K562 (cell line): Measurements from ENCODE around the gene RAB3GAP1. TPM values are rescaled to one million over a fixed set of nuclear protein-coding genes. Genes with fewer than 3 reads are reported as not detected.

Experiments
- ATAC-seq: fragments of 200-7000 bp; cut with Tn5 transposase; 3 replicates; pipeline ENCODE4 v1.9.1; 2020; ENCODE audit warnings: moderate library complexity
- BruUV-seq: library from RNA; stranded (reverse); fragments of 400-500 nt; replicated peaks from 2 replicates; lab custom pipeline; 2021; lab: Mats Ljungman, UMichigan
- CTCF ChIA-PET: fragments of 300-600 bp; formaldehyde crosslinking; extraction: SDS; loops from one replicate; lab custom pipeline; 2021; ENCODE audit warnings: low intra/inter-chr PET ratio; lab: Yijun Ruan, JAX
- POLR2A ChIA-PET: fragments of 300-600, 350-650 bp; sonication (Branson Sonifier 250); formaldehyde crosslinking; extraction: SDS; loops from one replicate; lab custom pipeline; 2021; ENCODE audit warnings: antibody characterized with exemption, inconsistent platforms; lab: Yijun Ruan, JAX
- DNase-seq, 4 experiments: peaks; one replicate each; pipeline versions ENCODE4 v3.0.0 to v3.0.0-alpha.2; 2011 to 2018; ENCODE audit warnings: low spot score in 3 of 4, mixed read lengths in 3 of 4; ENCODE audit errors: extremely low read depth in 1 of 4
- FAIRE-seq: peaks from 2 replicates; lab custom pipeline; 2011; peaks lifted over from hg19 to GRCh38; lab: Jason Lieb, UNC
- H2AFZ ChIP-seq: 2 replicates; pipeline ENCODE4 v1.6.0; 2011; ENCODE audit warnings: low read depth, low read length, control low read depth, inconsistent platforms
- H3K27ac ChIP-seq: fragments of 200-600 bp; 3 replicates; pipeline ENCODE4 v1.8.0; 2011; ENCODE audit warnings: low read depth, mild to moderate bottlenecking, control low read depth, inconsistent platforms, low read length, moderate library complexity, mixed read lengths; ENCODE audit errors: extremely low read depth
- H3K27me3 ChIP-seq, 2 experiments: fragments of 300-600 bp in 1 of 2; 2 replicates in 1 of 2; 3 replicates in 1 of 2; pipeline versions ENCODE4 v1.6.0 to v1.8.0; 2011; ENCODE audit warnings: inconsistent platforms in 2 of 2, low read length in 2 of 2, mild to moderate bottlenecking in 1 of 2, mixed read lengths in 1 of 2, moderate library complexity in 1 of 2; ENCODE audit not compliant: control insufficient read depth in 2 of 2, insufficient read depth in 2 of 2
- H3K36me3 ChIP-seq: fragments of 300-600 bp; 3 replicates; pipeline ENCODE4 v1.8.0; 2011; ENCODE audit warnings: mild to moderate bottlenecking, low read length, inconsistent platforms; ENCODE audit not compliant: control insufficient read depth, insufficient read depth
- H3K4me1 ChIP-seq, 2 experiments: fragments of 200-600 bp in 1 of 2; replicated peaks in 1 of 2; 2 replicates in 1 of 2; 3 replicates in 1 of 2; pipeline versions ENCODE4 v1.5.1 to v1.8.0; 2011; ENCODE audit warnings: inconsistent platforms in 2 of 2, low read length in 2 of 2, mild to moderate bottlenecking in 1 of 2, mixed read lengths in 1 of 2, moderate library complexity in 1 of 2; ENCODE audit not compliant: control insufficient read depth in 2 of 2, insufficient read depth in 2 of 2
- H3K4me2 ChIP-seq: 2 replicates; pipeline ENCODE4 v1.6.1; 2011; ENCODE audit warnings: low read length, control low read depth, inconsistent platforms, mixed read lengths; ENCODE audit not compliant: insufficient read depth
- H3K4me3 ChIP-seq: fragments of 200-600 bp; sonication (generic), shearing (Covaris generic); 2 replicates; pipeline ENCODE4 v1.5.1; 2016; ENCODE audit warnings: control low read depth, inconsistent platforms
- H3K79me2 ChIP-seq: fragments of 200-600 bp; 3 replicates; pipeline ENCODE4 v1.8.0; 2011; ENCODE audit warnings: low read length, inconsistent platforms; ENCODE audit not compliant: control insufficient read depth, insufficient read depth
- H3K9ac ChIP-seq, 2 experiments: 2 replicates each; pipeline versions ENCODE4 v1.6.0 to v1.6.1; 2011; ENCODE audit warnings: low read depth in 2 of 2, low read length in 2 of 2, control low read depth in 1 of 2, inconsistent platforms in 1 of 2, mild to moderate bottlenecking in 1 of 2, mixed read lengths in 1 of 2; ENCODE audit not compliant: insufficient read depth in 1 of 2
- H3K9me1 ChIP-seq: one replicate; pipeline ENCODE4 v1.6.0; 2011; ENCODE audit warnings: inconsistent platforms, mild to moderate bottlenecking, low read length, moderate library complexity; ENCODE audit not compliant: control insufficient read depth, insufficient read depth
- H3K9me3 ChIP-seq: replicated peaks from 2 replicates; pipeline ENCODE4 v1.5.1; 2011; ENCODE audit warnings: low read depth, low read length, inconsistent platforms; ENCODE audit not compliant: control insufficient read depth, insufficient read depth
- H4K20me1 ChIP-seq: replicated peaks from 2 replicates; pipeline ENCODE4 v1.6.1; 2011; ENCODE audit warnings: low read length, inconsistent platforms, mixed read lengths; ENCODE audit not compliant: control insufficient read depth, insufficient read depth
- ASH1L ChIP-seq: fragments of 450-650 bp; IDR thresholded peaks from 2 replicates; pipeline ENCODE4 v1.6.1; 2018; ENCODE audit warnings: borderline replicate concordance, mild to moderate bottlenecking, low read depth; ENCODE audit not compliant: partially characterized antibody
- CTBP1 ChIP-seq: fragments of 450-650 bp; IDR thresholded peaks from 2 replicates; pipeline ENCODE4 v1.6.1; 2016; ENCODE audit warnings: borderline replicate concordance
- DIDO1 ChIP-seq: fragments of 450-650 bp; IDR thresholded peaks from 2 replicates; pipeline ENCODE4 v1.6.1; 2016; ENCODE audit warnings: low read depth, missing biosample characterization, missing genetic modification characterization
- FOXK2 ChIP-seq, 2 experiments: fragments of 450-650 bp; IDR thresholded peaks in 1 of 2; conservative IDR thresholded peaks in 1 of 2; 2 replicates each; pipeline ENCODE4 v1.6.1; 2016; ENCODE audit warnings: low read depth in 2 of 2, mild to moderate bottlenecking in 1 of 2
- HNRNPK ChIP-seq: fragments of 200-400 bp; formaldehyde crosslinking; IDR thresholded peaks from one replicate; pipeline ENCODE4 v1.6.1; 2018; ENCODE audit warnings: mild to moderate bottlenecking, low read depth, low read length; ENCODE audit not compliant: poor library complexity, severe bottlenecking
- LARP7 ChIP-seq: fragments of 450-650 bp; IDR thresholded peaks from 2 replicates; pipeline ENCODE4 v1.6.1; 2016
- PCBP2 ChIP-seq: fragments of 200-400 bp; formaldehyde crosslinking; IDR thresholded peaks from 2 replicates; pipeline ENCODE4 v1.6.1; 2018; ENCODE audit warnings: low read length, low read depth, mild to moderate bottlenecking, moderate library complexity; ENCODE audit not compliant: poor library complexity, severe bottlenecking
- RB1 ChIP-seq: fragments of 450-650 bp; IDR thresholded peaks from 2 replicates; pipeline ENCODE4 v1.6.1; 2017; ENCODE audit warnings: low read depth, mild to moderate bottlenecking
- RHOXF2B ChIP-seq: fragments of 250-450 bp; sonication (Bioruptor Pico); conservative IDR thresholded peaks from 2 replicates; pipeline ENCODE4 v1.5.1; 2021
- SMAD4 ChIP-seq: fragments of 250-450 bp; sonication (Bioruptor Pico); conservative IDR thresholded peaks from 2 replicates; pipeline ENCODE4 v1.8.0; 2021; ENCODE audit warnings: inconsistent platforms, mild to moderate bottlenecking, moderate library complexity
- SOX6 ChIP-seq: fragments of 450-650 bp; IDR thresholded peaks from 2 replicates; pipeline ENCODE4 v1.6.1; 2014; ENCODE audit warnings: mild to moderate bottlenecking
- SUPT5H ChIP-seq: fragments of 450-650 bp; IDR thresholded peaks from 2 replicates; pipeline ENCODE4 v1.6.1; 2016
- ZC3H8 ChIP-seq: fragments of 450-650 bp; IDR thresholded peaks from 2 replicates; pipeline ENCODE4 v1.6.1; 2017
- ZNF282 ChIP-seq: sonication (generic); formaldehyde crosslinking; IDR thresholded peaks from 2 replicates; pipeline ENCODE4 v1.8.1; 2023; ENCODE audit warnings: missing genetic modification reagents
- ZNF75A ChIP-seq: fragments of 450-650 bp; formaldehyde crosslinking; IDR thresholded peaks from 2 replicates; pipeline ENCODE4 v1.4.0; 2020; ENCODE audit warnings: mild to moderate bottlenecking
- ZSCAN32 ChIP-seq: fragments of 450-650 bp; formaldehyde crosslinking; IDR thresholded peaks from 2 replicates; pipeline ENCODE4 v1.4.0; 2020; ENCODE audit warnings: mild to moderate bottlenecking, moderate library complexity
- WGBS: fragments of 100-300 bp; shearing (Covaris generic); methylation state at CpG from one replicate; pipeline ENCODE4 v1.1.6; 2016; ENCODE audit warnings: low coverage, mixed read lengths; ENCODE audit not compliant: insufficient coverage; ENCODE audit errors: missing lambda C conversion rate; 5-methylcytosine and 5-hydroxymethylcytosine counted together
- in situ Hi-C: fragments of 300-500 bp; cut with MboI; formaldehyde crosslinking; loops from 4 replicates; pipeline ENCODE4 v1.15.0; 2018; ENCODE audit warnings: inconsistent platforms, mixed read lengths
- intact Hi-C: fragments of 100-400 bp; cut with micrococcal nuclease; formaldehyde crosslinking; loops from 2 replicates; pipeline ENCODE4 v1.14.2; 2022
- polyA plus RNA-seq, 8 experiments: library from polyadenylated mRNA; depleted of rRNA in 4 of 8; stranded (reverse) in 5 of 8; unstranded in 3 of 8; fragments of >200 nt; fragmentation: Nextera tagmentation in 2 of 8; fragmentation: Illumina TruSeq in 1 of 8; extraction: Ambion mirVana in 2 of 8; extraction: Trizol in 1 of 8; gene quantifications; 2 replicates each; pipeline versions ENCODE4 v1.2.1 to v1.2.3, GENCODE V29; 2011 to 2014; ENCODE audit warnings: inconsistent platforms in 1 of 8, missing spikeins in 1 of 8
- total RNA-seq, 7 experiments: library from RNA; depleted of rRNA in 6 of 7; stranded (reverse); fragments of >200 nt in 6 of 7; fragmentation: Illumina TruSeq in 2 of 7; extraction: Trizol in 2 of 7; gene quantifications; 2 replicates each; pipeline versions ENCODE4 v1.2.1 to v1.2.3, GENCODE V29; 2011 to 2021; ENCODE audit warnings: low replicate concordance in 1 of 7
- TF ChIP-seq, protein P1 (sequence below): sonication (generic); formaldehyde crosslinking; IDR thresholded peaks from 2 replicates; pipeline ENCODE4 v1.8.1; 2023; ENCODE audit warnings: mild to moderate bottlenecking, missing genetic modification reagents

The RAB3GAP1 gene
- total and polyA plus RNA-seq, 9 of the 15 experiments (the other 6 are each of a cell fraction or from before 2014, with no cell fraction given), result 15.5 to 48.6 (median 33.0) TPM

DNA sequence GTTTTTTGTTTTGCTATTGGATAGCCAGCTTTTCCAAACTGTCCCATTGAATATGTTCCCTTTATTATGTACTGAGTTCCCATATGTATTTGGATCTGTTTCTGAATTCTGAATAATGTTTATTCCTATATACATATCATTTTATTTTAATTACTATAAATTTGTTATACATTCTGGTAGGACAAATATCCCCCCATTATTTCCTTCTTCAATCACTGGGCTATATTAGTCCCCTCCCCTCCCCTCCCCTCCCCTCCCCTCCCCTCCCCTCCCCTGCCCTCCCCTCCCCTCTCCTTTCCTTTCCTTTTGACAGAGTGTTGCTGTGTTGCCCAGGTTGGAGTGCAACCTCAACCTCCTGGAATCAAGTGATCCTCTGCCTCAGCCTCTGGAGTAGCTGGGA is 26.3 kb downstream of the RAB3GAP1 start:
- DNase-seq (no peak), FAIRE-seq (no peak), ATAC-seq (no peak)
- H3K4me3 ChIP-seq, result no peak overlapping the region
- H3K9me3 ChIP-seq, result no peaks in the 10 kb centered on the region; the same call in 1 of the 2 replicates
- H3K27ac ChIP-seq, result no peak overlapping the region
- peaks cover 25% of the 10 kb centered on the region; the same call in 2 of the 3 replicates for H3K79me2 ChIP-seq
- no peak for TF ChIP-seq ASH1L
- TF ChIP-seq HNRNPK, result peak; percentile 68
- TF ChIP-seq PCBP2, result peak; percentile 36
- POLR2A ChIA-PET, result no interaction called here
- intact Hi-C loops, result no loop called here
- peaks cover 7% of the 10 kb centered on the region; the same call in 1 of the 3 replicates for H3K36me3 ChIP-seq
- no peaks in the 10 kb centered on the region for H4K20me1 ChIP-seq
- BruUV-seq, result no TSS peak
- in situ Hi-C loops, result no loop called here
- no peak overlapping the region for H3K4me2 ChIP-seq
- H3K4me1 ChIP-seq, result no peaks in the 10 kb centered on the region
- H3K9me1 ChIP-seq, result no peaks in the 10 kb centered on the region
- no peaks in the 10 kb centered on the region for H3K27me3 ChIP-seq
- no peak overlapping the region for H3K9ac ChIP-seq
- CTCF ChIA-PET, result no interaction called here
- H2AFZ ChIP-seq, result no peak overlapping the region

DNA sequence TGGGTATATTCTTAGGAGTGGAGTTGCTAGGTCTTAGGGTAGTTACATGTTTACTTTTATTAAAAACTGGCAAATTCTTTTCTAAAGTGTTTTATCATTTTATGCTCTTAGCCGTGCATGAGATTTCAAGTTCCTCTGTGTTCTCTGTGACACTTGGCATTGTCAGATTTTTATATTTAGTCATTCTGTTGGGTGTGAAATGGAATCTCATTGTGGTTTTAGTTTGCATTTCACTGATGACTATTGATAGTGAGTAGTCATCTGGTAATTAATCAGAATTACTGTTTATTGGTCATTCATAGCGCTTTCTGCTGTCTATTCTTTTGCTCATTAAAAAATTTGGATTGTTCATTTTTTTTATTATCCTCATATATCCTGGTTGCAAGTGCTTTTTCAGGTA is 34.1 kb downstream of the RAB3GAP1 start:
- in situ Hi-C loops, result no loop called here
- POLR2A ChIA-PET, result interaction anchor here (0.6 kb wide), 1 partner anchor 68 kb away, joined by 3 read pairs; no protein-coding TSS in a partner anchor
- Histone ChIP-seq H3K27ac (no peak overlapping the region), H3K4me1 (no peaks in the 10 kb centered on the region)
- TF ChIP-seq SOX6 (no peak), CTBP1 (no peak), ZSCAN32 (CRISPR knock-in tag) (no peak), FOXK2 (conservative IDR thresholded peaks at IDR 0.05 in 1 of 2, IDR thresholded peaks at IDR 0.05 in 1 of 2; ENCODE audit: low read depth in 2 of 2) (no peak), ZC3H8 (no peak), ZNF282 (CRISPR knock-in tag) (no peak), RHOXF2B (CRISPR knock-in tag) (no peak), DIDO1 (no peak), LARP7 (no peak), RB1 (no peak), ZNF75A (CRISPR knock-in tag) (no peak), SMAD4 (no peak), SUPT5H (no peak)
- TF ChIP-seq, protein P1, sequence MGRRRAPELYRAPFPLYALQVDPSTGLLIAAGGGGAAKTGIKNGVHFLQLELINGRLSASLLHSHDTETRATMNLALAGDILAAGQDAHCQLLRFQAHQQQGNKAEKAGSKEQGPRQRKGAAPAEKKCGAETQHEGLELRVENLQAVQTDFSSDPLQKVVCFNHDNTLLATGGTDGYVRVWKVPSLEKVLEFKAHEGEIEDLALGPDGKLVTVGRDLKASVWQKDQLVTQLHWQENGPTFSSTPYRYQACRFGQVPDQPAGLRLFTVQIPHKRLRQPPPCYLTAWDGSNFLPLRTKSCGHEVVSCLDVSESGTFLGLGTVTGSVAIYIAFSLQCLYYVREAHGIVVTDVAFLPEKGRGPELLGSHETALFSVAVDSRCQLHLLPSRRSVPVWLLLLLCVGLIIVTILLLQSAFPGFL (CRISPR knock-in tag), result no peak
- TF ChIP-seq, all 486 proteins: peak for 0
- Histone ChIP-seq H3K4me3 (no peak overlapping the region), H3K79me2 (peaks cover 48% of the 10 kb centered on the region), H3K27me3 (no peaks in the 10 kb centered on the region), H3K4me2 (no peak overlapping the region), H3K9me1 (no peaks in the 10 kb centered on the region), H2AFZ (no peak overlapping the region), H3K9me3 (no peaks in the 10 kb centered on the region), H4K20me1 (no peaks in the 10 kb centered on the region), H3K36me3 (peaks cover 2% of the 10 kb centered on the region; the same call in 2 of the 3 replicates), H3K9ac (no peak overlapping the region)
- FAIRE-seq, result no peak
- BruUV-seq, result no TSS peak
- WGBS, result 100% methylated on average over 2 of the region's 2 CpGs
- intact Hi-C loops, result no loop called here
- CTCF ChIA-PET, result no interaction called here
- no peak for DNase-seq
- no peak for ATAC-seq
